SK-N-MC (cell line): Measurements from ENCODE around the gene PTGER4.

Source experiments
- EZH2 ChIP-seq: fragments of 200-600 bp; sonication (generic); IDR thresholded peaks from one replicate; pipeline ENCODE4 v1.6.1; 2017; ENCODE audit warnings: antibody characterized with exemption
- FOXP2 ChIP-seq: optimal IDR thresholded peaks from 2 replicates; pipeline ENCODE3; 2011; ENCODE audit warnings: mild to moderate bottlenecking, moderate library complexity; ENCODE audit not compliant: insufficient read depth; ENCODE audit errors: extremely low read length, control extremely low read depth
- POLR2AphosphoS5 ChIP-seq: IDR thresholded peaks from 2 replicates; pipeline ENCODE4 v1.6.1; 2012; ENCODE audit warnings: mild to moderate bottlenecking, low read depth, low read length, borderline replicate concordance

- TF ChIP-seq EZH2 (no peak), POLR2AphosphoS5 (no peak), FOXP2 (no peak)
These were observed 24.6 kb upstream of the PTGER4 start for GRCh38 chr5:40655138-40655537.
